ENCODE results near the gene SOCS1.

Gene SOCS1

GRCh38 chr16:11265124-11265523 lies 9.1 kb upstream of the SOCS1 start:
- no peak for DNase-seq (ENCODE audit: low read depth)
- H3K4me3 ChIP-seq (ENCODE audit: low read depth, low read length): no peak overlapping the region

- H3K4me3 ChIP-seq (ENCODE audit: low read depth, low read length): no peak overlapping the region
- DNase-seq (ENCODE audit: low read depth): no peak
These were observed 8.3 kb upstream of the SOCS1 start for GRCh38 chr16:11264155-11264832.

- H3K4me3 ChIP-seq (ENCODE audit: low read depth, low read length): no peak overlapping the region
- no peak for DNase-seq (ENCODE audit: low read depth)
These were observed 7.7 kb upstream of the SOCS1 start for GRCh38 chr16:11263737-11264136.

GRCh38 chr16:11262915-11263314 lies 6.9 kb upstream of the SOCS1 start:
- H3K4me3 ChIP-seq (ENCODE audit: low read depth, low read length): no peak overlapping the region
- DNase-seq (ENCODE audit: low read depth): no peak

- no peak overlapping the region for H3K4me3 ChIP-seq (ENCODE audit: low read depth, low read length)
- DNase-seq (ENCODE audit: low read depth): no peak
These were observed 4.6 kb upstream of the SOCS1 start for GRCh38 chr16:11260596-11260966.

GRCh38 chr16:11259655-11260595 lies 3.9 kb upstream of the SOCS1 start:
- DNase-seq (ENCODE audit: low read depth): no peak
- no peak overlapping the region for H3K4me3 ChIP-seq (ENCODE audit: low read depth, low read length)

GRCh38 chr16:11258553-11259492 lies 2.8 kb upstream of the SOCS1 start:
- no peak overlapping the region for H3K4me3 ChIP-seq (ENCODE audit: low read depth, low read length)
- no peak for DNase-seq (ENCODE audit: low read depth)

- peak; percentile 39 for DNase-seq (ENCODE audit: low read depth)
- peak overlapping the region; percentile 71 for H3K4me3 ChIP-seq (ENCODE audit: low read depth, low read length)
These were observed 1.3 kb upstream of the SOCS1 start for GRCh38 chr16:11257131-11257938.

- no peak for DNase-seq (ENCODE audit: low read depth)
- H3K4me3 ChIP-seq (ENCODE audit: low read depth, low read length): peak overlapping the region; percentile 71
These were observed 692 bp upstream of the SOCS1 start for GRCh38 chr16:11256661-11257130.

GRCh38 chr16:11254913-11255736 lies 879 bp downstream of the SOCS1 start:
- no peak for DNase-seq (ENCODE audit: low read depth)
- peak overlapping the region; percentile 71 for H3K4me3 ChIP-seq (ENCODE audit: low read depth, low read length)

GRCh38 chr16:11253995-11254912 lies 1.8 kb downstream of the SOCS1 start:
- peak overlapping the region; percentile 71 for H3K4me3 ChIP-seq (ENCODE audit: low read depth, low read length)
- no peak for DNase-seq (ENCODE audit: low read depth)

GRCh38 chr16:11253009-11253994 lies 2.7 kb downstream of the SOCS1 start:
- DNase-seq (ENCODE audit: low read depth): no peak
- peak overlapping the region; percentile 20 for H3K4me3 ChIP-seq (ENCODE audit: low read depth, low read length)

- H3K4me3 ChIP-seq (ENCODE audit: low read depth, low read length): no peak overlapping the region
- DNase-seq (ENCODE audit: low read depth): no peak
These were observed 3.5 kb downstream of the SOCS1 start for GRCh38 chr16:11252482-11252931.

GRCh38 chr16:11251525-11252481 lies 4.2 kb downstream of the SOCS1 start:
- no peak overlapping the region for H3K4me3 ChIP-seq (ENCODE audit: low read depth, low read length)
- peak; percentile 53 for DNase-seq (ENCODE audit: low read depth)

Measured in skeletal muscle cell (primary cell).